GM19328 (cell line): ENCODE measurements around the gene COL13A1.

Experiments used
- ATAC-seq: cut with Tn5 transposase; IDR thresholded peaks from one replicate; pipeline ENCODE4 v1.9.1; 2021; ENCODE audit warnings: mild to moderate bottlenecking, moderate library complexity; ENCODE audit not compliant: unreplicated experiment

COL13A1 gene

DNA sequence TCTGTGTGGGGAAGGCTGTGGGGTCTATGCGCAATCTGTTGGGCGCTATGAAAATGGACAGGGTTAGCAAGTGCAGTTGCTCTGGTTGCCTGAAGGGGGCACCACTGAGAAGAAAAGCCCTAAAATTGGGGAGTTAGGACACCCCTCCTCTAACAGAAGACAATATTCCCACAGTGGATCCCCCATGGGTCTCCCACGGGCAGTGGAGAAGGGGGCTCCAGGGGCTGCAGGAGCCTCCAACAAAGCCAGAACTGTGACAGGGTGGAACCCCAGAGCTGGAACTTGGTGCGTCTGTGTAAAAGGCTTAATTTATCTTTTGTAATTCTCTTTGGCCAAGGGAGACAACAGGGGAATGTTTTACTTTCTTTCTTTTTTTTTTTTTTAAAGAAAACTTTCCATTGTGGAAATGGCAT is 12.5 kb upstream of the COL13A1 start:
- no peak for ATAC-seq

DNA sequence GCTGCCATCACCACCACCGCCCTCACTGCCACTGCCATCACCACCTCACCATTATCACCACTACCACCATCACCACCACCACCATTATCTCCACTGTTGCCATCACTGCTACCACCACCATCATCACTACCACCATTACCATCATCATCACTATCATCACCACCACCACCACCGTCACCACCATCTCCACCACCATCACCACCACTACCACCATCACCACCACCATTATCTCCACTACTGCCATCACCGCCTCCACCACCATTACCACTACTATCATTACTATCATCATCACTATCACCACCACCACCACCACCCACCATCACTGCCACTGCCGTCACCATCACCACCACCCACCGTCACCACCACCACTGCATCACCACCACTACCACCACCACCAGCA is 9.9 kb upstream of the COL13A1 start:
- ATAC-seq: no peak

DNA sequence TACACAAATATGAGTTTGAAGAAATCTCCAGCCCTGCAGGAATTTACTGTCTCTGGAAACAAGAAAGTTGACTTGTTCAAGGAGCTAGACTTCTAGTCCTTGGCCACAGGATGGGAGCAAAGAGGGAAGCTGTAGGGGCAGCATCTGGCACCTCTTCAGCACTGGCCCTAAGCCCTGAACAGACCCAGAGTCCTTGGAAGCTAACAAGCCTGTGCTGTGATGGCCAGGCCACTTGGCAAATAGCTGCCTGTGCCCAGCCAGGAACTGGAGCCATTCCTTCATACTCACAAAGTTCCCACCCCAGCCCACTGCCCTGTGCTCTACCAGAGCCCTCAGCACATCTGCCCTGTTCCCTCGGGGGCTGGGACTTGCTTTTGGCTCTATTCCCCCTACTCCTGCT is 9.4 kb upstream of the COL13A1 start:
- no peak for ATAC-seq

DNA sequence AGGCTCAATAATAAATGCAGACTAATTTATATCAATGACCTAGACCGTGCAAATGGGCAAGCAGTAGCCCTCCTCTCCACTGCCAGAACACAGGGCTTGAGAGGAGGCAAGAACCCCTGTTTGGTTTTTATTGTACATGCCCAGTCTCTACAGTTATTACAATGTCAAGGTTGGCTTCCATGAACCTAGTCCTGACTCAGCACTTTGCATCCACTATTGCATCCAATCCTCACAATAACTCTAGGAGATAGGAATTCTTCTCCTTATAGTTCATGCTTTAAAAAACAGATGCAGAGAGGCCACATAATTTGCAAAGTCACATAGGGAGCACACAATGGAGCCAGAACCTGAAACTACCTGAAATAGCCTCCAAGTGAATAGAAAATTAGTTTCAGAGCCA is 7.0 kb upstream of the COL13A1 start:
- ATAC-seq: no peak

DNA sequence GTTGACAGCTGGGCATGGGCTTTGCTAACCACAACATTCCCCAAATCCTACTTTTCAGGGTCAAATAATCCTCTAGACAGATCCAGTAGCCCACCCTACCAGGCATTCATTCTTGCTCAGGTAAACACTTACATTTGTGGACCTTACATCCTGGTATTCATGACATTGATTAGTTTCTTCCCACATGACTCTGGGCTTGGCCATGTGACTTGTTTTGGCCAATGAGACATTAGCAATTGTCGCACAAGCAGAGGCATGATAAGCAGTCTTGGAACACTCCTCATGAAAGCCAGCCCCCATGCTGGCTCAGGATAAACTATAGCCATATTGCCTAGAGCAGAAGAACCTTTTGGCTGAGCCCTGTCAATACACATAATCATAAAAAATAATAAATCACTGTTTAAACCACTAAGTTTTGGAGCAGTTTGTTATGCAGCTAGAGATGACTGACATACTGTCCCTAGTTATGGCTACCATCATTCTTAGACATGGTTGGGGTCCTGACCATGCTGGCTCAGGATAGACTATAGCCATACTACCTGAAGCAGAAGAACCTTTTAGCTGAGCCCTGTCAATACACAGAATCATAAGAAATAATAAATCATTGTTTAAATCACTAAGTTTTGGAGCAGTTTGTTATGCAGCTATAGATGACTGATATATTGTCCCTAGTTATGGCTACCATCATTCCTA is 6.3 kb upstream of the COL13A1 start:
- no peak for ATAC-seq

DNA sequence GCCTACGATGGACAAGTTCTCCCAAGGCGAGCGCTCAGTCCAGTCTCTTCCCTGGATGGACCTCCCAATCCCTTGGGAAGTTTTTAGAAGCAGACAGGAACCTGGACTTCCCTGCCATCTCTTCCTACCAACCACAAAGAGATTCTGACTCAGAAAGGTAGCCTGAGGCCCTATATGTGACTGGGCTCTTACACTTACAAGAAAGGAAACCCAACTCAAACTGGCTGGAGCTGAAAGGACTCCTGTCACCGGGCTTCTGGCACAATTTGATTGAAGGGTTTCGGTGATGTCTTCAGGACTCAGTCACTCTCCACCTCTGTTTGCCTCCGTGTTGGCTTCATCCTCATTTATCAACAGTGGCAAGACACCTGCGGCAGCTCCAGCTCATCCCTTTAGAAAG is 3.7 kb upstream of the COL13A1 start:
- ATAC-seq: no peak

DNA sequence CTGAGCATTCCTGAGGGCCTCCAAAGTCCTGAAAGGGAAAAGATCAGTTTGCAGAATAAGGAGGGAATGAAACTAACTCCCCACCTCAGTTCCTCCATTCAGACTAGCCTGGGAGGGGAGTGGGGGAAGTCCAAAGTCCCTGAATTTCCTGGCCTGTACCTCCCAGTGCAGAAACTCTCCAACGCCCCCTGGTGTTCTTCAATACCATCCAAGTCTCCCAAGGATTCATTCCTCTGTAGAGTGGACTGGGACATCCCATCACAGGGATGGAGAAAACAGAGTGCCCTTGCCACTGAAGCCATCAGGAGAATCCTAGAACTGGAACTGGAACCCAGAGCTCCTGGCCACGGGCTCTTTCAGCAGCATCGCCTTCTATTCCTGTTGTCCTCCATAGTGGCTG is 1.6 kb upstream of the COL13A1 start:
- ATAC-seq: no peak

DNA sequence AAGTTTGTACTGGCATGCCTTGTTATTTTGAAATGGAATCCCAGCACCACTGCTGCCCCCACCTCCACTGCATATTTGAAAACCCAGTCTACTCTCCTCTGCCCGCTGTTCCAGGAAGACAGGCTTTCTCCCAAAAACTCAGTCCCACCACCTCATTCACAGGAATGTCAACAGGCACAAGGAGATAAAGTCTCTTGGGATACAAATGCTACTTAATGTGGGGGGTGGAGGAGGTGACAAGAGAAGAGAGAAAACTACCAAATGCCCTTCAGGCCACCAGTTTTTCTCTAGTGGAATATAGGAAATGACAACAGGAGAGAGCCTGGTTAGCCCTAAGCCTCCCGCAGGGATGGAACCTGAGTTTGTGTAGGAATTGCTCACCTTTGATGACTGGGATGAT is 1.0 kb upstream of the COL13A1 start:
- no peak for ATAC-seq

DNA sequence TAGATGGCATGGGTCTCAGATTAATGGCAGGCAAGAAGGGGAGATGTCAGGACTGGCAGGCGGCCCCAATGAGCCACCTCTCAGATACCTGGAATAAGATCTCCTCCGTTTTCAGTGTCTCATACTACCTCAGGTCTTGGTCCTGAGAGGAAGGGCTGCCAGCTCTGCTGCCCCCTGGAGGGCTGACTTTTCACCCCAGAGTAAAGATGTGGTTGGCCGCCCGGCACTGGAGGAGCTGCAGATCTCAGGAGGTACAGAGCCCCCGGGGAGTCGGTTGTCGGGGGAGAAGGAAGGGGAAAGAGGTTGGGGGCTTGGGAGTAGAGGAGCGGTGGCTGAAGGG is 642 bp upstream of the COL13A1 start:
- no peak for ATAC-seq

DNA sequence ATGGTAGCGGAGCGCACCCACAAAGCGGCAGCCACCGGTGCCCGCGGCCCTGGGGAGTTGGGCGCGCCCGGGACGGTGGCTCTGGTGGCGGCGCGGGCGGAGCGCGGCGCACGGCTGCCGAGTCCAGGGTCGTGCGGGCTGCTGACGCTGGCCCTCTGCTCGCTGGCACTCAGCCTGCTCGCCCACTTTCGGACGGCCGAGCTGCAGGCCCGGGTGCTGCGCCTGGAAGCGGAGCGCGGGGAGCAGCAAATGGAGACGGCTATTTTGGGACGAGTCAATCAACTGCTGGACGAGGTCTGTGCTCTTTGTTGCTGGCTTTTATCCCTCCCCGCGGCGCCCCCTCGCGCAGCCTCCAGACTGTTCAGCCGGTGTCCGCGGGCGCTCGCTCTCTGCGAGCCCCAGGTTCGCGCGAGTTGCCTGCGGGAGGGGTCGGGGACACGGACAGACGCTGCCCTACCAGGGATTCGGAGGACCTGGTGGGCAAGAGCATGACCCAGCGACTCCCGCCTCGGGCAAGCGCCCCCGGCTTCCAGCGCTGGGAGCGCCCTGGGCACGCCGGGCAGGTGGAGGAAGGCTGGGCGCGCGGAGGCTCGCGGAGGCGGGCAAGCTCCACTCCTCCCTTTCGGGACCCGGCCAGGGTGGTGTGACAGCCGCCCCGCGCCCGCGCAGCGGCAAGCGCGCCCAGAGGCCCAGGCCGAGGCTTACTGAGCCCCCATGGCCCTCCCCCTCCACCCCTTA is 887 bp downstream of the COL13A1 start:
- ATAC-seq: no peak

DNA sequence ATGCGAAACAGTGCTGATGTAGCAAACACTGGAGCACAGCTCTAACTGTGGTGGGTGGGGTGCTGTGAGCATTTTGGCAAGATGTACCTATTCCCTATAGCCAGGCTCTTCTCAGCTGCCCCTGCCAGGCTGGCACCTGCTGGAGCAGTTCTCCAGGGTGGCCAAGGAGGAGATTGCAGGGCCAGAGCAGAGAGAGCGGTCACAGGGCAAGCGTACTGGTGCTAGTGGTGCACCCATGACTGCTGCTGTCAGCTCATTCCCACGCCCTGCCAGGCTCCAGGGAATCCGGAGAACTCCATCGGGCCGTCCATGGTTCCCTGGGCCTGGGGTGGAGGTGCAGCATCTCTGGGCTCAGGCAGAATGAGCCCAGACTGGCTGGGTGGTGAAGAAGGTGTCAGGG is 2.1 kb downstream of the COL13A1 start:
- no peak for ATAC-seq

DNA sequence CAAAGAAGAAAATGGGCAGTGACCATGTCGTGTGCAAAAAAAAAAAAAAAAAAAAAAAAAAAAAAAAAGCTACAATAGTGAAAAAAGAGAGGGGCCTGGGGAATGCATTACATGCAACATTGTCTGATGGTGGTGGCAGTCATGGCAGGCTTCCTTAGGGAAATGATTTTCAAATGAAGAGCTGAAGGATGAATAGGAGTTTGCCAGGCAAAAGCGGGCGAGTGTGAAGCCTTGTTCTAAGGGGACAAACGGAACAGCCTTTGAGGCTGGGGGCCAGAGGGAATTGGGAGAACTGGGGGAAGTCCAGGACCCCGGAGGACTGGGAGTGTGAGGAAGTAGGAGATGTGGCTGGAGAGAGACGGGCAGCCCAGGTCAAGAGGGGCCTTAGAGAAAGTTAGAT is 3.1 kb downstream of the COL13A1 start:
- no peak for ATAC-seq

DNA sequence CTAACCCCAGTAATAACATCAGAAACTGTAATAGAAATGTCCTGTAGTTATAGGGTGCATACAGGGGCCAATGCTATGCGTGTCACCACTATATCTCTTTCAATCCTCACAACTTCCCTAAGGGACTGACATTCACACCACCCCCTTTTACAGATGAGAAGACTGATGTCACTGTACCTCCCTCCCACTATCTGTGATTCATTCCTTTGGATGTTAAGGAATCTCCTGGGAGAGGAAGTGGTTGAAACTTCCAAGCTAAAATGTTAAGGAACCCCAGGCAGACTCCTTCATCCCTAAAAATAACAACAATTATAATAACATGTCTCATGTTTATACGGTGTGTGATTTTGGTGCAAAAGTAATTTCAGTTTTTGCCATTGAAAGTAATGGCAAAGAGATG is 5.4 kb downstream of the COL13A1 start:
- no peak for ATAC-seq

DNA sequence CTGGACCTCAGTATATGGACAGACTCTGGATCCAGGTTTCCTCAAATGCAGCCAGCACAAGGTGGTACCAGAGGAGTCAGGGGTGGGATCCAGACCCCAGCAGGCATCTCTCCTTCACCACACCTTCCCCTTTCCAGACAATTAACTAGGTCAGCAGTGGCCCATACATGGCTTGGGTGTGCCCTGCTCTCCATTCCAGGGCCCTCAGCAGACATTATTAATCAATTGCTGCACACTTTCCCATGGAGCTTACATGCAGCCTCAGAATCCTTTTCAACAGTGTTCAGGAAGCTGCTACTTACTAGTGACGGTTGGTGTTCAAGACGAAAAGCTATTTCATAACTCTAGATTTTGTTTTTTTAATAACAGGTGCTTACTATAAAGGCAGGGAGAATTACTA is 6.0 kb downstream of the COL13A1 start:
- no peak for ATAC-seq

DNA sequence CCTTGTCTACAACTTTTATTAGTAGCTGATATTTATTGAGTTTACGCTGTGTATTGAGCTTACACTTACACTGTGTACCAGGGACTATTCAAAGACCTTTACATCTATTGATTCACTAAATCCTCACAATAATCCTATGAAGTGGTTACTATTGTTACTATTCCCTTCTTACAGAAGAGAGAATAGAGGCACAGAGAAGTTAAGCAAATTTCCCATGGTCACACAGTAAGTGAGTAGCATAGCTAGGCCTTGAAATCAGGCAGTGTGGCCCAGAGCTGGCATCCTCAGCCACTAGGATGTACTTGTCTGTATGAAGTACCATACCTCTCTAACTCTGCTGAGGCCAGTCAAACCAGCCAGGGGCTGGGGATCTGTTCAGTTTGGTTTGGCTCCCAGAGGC is 7.6 kb downstream of the COL13A1 start:
- ATAC-seq: no peak

DNA sequence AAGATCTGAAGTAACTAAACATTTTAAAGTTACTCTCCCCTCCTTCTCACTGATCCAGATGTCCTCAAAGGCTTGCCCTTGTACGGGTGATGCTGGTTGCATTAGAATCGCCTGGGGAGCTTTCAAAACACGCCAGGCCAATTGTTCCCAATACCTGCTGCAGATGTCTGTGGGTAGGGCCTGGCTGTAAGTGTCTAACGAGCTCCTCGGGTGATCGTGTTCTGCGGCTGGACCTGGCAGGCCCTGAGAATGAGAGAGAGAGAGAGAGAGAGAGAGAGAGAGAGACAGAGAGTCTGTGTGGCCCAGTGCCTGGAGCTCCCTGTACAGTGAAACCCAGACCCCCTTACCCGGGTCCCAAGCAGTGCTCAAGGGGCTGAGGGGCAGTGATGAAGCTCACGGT is 8.4 kb downstream of the COL13A1 start:
- ATAC-seq: no peak

DNA sequence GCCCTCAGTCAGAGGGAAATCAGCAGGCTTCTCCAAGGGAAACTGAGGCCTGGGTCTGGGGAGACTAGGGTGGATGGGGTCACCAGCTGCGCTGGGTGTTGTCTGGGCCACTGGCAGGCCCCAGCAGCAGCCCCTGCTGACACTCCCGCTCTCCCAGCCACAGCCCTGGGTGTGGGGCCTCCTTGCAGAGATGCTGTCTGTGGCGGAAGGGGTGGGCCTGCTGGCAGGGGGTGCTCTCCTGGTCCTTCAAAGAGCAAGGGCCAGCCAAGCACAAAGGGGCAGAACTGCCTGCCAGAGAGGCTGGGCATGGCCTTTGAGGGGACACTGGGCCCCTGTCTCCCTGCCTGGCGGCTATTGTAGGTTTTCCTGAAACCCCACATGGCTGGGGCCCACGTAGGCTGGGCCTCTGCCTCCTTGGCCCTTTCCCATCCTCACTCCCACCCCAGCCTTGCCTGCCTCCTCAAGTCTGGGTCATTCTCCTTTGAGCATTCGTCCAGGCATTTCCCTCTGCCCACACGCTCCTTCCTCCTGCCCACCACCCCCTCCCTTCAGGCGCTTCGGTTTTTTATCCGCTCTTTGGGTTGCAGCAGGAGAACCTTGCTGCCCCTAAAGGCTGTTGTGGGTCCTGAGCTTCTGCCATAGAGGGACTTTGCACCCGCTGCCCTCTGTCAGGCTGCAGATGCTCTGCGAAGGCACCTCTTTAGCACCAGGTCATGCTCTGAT is 9.1 kb downstream of the COL13A1 start:
- ATAC-seq: no peak

DNA sequence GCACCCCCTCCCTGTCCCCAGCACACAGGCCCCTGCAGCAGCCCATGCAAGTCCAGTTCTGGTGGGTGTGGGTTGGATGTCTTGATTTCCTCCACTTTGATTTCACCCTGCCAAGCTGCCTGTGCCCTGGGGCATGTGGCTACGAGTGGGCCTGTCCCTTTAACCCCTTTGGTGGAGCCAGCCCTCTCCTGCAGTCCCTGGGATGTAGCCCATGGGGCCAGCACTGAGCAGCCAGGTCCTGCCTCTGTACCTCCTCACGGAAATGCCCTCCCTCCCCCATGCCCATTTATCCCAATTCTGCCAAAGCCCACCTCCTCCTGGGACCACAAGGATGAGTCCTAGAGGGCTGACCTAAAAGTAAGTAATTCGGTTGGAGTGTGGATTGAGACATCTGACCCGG is 11.9 kb downstream of the COL13A1 start:
- ATAC-seq: no peak

DNA sequence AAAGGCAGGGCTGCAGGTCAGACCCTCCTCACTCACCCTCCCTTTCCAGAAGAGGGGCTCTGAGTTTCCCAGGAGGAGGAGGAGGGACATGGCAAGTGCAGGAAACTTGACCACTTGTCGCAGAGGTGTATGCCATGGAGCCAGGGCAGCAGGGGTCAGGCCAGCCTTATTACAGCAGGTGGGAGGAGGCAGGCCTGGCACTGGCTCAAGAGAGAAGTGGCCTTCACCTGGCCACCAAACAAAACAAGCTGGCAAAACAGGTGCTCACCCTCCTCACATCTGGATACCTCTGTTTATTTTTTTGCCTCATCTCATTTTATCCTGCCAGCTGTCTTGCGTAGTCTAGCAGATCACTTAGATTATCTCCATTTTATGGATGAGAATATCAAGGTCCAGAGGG is 12.5 kb downstream of the COL13A1 start:
- no peak for ATAC-seq

DNA sequence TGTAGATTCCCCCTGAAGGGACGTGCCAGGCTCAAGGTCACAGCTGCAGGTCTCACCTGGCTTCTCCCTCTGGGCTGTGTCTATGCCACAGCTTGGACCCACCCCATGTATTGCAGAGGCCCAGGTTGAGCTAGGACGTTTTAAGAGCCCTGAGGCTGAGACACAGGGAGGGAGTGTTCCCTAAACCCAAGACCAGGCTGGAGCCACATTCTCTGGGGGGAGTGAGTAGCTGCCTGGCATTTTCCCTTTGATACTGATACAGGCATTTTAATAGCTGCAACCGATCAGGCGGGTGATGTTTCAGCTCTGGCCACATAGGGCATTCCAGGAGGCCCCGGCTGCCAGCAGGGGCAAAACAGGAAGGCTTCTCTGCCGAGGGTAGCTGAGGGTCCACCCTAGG is 13.4 kb downstream of the COL13A1 start:
- ATAC-seq: no peak

DNA sequence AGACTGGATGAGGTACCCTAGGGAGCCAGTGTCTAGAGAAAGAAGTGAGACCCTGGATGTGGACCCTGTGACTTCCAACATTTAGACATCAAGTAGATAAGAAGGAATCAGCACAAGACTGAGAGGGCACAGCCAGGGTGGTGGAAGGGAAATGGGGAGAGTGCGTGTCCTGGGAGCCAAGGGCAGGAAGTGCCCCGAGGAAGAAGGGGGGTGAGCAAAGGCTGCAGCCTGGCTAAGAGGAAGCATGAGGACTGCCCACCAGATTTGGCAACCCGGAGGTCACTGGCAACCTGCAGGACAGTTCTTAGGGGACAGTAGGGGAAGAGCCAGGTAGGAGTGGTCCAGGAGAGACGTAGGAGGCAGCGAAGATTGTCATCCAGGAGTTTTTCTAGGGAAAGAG is 14.8 kb downstream of the COL13A1 start:
- no peak for ATAC-seq

DNA sequence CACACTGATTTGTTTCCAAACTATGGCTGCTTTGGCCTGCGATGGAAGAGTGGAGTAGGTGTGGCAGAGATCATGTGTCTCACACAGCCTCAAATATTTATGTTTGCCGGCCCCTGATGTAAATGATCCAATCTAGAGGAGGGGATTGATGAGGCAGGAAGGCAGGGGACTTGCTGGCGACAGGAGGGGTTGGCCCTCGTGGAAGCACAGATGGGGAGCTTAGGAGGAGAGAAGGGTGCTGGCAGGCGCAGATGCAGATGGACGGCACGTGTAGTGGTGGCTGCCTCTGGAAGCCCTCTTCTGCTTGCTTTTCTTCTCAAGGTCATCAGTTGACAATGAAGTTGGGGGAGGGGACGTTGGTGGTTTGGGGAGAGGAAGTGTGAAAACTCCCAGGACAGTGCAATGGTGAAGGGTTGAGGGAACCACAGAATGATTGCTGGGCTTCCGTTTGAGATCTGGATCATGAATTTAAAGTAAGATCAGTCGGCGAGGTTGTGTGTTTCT is 15.4 kb downstream of the COL13A1 start:
- no peak for ATAC-seq
